ENCODE measurements around the gene XPNPEP2.
A peak's percentile ranks its signal among the peaks of the same experiment; 100 is the strongest.

XPNPEP2 gene

DNA sequence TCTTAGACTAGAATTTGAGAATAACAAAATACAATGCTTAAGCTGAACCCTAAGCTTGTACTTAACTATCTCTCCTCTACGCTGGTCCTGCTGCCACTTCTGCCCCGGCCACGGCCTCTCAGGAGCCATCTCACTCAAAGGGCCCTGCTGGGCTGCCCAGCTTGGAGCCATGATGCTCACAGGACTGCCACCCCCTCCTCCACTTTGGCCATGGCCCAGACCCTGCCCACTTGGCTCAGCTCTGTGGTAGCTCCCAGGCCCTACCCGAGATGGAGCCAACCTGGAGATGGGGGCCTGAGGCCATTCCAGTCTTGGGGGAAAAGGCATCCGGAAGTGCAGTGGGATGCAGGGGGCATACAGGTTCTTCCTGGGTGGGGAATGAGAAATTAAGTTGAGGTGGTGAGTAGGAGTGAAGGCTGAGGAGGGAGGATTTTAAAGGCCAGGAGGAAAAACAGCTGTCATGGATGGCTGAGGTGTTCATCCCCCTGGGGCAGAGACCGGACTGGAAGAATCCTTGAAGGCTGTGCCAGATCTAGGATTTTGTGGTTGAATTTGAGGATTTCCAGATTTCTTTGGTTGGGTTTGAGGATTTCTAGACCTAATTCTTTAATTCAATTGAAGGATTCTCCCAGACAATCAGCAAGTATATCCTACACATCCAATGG is 41.8 kb downstream of the XPNPEP2 start:
- DNase-seq, result no peak

DNA sequence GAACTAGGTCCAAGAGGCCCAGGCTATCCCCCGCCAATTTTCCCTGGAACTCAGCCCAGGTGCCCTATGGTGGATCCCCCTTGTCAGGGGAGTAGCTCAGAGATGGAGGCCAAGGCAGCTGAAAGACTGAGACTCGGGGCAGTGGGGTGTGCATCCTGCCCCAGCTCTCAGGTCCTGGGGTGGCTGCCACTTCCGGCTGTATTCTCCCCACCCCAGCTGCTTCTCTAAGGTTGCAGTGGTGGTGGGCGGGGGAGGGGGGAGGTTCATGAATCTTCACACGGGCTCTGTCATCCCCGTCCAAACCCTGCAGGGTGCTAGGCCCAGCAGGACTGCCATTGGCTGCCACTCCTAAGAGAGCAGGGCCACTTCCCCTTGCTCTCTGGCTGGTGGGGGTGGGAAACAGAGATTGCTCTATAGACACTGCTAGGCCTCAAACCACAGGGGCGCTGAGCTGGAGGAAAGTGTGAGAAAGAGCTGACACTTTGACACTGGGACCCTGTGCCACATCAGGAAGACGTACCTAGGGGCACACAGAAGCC is 42.4 kb downstream of the XPNPEP2 start:
- peak; percentile 49 to 93 (median 65) for DNase-seq

DNA sequence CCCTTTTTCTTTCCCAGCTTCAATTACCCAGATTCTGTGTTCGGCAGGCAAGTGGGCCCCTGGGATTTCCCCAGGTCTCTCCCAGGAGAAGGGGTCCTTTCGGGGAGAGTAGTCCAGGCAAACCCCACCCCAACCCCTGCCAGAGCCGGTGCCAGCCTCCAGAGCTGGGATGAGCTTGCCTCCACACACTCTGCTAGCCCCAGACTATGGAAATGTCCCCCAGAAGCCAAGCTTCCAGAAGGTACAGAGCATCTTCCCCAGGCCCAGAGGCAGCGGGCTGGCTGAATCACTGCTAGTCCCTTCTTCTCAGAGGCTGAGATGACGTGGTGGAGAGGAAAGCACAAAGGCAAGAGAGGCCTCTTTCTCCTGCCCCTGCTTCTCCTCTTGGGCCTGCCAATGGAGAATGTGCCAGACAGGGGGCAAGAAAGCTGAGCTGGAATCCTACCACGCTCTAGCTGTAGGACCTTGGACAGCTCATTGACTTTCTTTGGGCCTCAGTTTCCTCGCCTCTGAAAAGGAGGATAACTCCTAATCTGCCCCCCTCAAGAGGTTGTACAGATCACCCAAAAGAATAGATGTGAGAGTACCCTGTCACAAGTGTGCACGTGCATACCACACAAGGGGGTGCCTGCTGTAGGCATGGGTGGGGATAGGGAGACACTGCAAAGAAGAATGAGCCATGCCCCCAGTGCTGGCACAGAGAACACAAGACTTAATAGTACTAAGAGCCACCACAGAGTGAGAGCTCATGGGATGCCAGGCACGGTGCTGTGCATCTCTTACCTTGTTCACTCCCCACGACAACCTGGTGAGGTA is 43.1 kb downstream of the XPNPEP2 start:
- DNase-seq, result no peak

DNA sequence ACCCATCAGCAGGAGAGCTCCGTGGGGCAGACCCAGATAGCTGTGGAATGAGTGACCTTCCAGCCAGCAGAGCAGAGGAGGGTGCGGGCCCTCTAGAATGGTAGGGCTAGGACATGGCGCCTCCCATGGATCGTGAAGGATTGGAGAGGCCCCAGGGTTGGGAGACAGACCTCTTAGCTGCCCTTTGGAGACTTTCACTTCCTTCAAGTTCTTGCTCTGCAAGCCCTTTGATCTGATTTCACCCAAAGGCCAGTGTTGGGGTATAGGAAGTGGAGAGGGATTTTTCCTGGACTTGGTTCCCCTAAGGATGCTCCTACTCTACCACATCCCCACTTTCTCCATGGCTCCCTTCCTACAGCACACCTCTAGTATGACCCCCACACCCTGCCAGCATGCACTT is 43.9 kb downstream of the XPNPEP2 start:
- no peak for DNase-seq

DNA sequence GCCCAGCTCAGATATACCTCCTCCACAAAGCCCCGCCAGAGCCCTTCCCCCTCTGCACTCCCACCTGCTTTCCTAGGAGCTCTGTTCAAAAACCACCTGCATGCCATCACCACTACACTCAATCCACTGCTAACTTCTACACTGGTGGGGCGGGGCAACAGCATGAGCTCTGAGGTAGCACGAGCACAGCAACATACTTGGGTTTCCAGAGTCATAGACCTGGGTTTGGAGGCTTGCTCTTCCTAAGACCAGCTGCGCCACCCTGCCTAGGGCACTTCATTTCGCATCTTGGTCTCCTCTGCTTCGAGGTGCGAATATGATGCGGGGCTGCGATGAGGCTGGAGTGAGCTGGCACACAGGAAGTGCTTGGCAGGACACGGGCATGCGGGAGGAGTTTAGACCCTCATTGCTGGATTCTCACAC is 44.5 kb downstream of the XPNPEP2 start:
- DNase-seq, result no peak

DNA sequence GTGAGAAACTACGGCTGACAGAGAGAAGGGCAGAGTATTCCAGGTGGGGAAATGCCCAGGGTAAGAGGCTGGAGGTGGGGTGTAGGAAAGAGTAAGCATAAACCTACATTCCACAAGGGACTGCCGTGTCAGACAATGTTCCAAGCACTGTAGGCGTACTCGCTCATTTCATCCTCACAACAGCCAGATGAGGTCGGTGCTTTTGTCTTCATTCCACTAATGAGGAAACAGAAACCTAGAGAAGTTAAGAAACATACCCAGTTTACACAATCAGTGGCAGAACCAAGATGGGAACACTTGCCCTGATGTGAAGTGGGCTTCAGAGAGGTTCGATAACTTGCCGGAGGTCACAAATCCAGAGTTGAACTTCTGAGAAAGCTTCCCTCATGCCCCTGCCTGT is 45.6 kb downstream of the XPNPEP2 start:
- no peak for DNase-seq

DNA sequence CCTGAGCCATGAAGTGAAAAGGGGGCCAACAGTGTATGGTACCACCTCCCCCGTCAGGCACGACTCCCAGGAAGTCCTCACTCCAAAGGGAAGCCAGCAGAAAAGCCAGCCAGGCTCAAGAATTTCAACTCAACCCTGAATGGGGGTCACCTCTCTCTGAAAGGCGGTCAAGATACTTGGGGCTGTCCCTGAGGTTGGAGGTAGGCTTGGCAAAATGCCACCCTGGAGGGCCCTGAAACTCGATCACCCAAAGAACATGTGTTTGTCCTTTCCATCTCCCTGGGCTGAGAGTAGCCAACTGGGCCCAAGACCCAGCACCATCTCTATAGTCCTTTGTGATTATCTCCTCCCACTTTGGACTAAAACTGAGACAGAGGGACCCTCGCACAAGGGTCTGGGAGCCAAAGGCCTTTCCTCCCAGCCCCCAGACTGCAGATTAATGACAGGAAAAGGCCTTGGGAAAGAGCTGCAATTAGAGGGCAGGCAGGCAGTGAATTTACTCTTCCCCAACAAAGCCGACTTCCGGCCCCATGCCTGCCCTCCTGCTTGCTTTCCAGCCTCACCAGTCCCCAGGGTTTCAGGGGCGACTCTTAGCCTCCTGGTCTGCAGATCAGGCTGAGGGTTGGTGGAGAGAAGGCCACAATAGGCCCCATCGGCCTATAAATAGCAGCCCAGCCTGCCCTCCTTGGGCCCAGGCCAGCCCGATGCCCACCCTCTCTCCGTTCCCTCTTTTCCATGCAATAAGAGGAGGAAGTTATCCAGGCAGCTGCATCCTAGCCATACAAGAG is 46.6 kb downstream of the XPNPEP2 start:
- no peak for DNase-seq

DNA sequence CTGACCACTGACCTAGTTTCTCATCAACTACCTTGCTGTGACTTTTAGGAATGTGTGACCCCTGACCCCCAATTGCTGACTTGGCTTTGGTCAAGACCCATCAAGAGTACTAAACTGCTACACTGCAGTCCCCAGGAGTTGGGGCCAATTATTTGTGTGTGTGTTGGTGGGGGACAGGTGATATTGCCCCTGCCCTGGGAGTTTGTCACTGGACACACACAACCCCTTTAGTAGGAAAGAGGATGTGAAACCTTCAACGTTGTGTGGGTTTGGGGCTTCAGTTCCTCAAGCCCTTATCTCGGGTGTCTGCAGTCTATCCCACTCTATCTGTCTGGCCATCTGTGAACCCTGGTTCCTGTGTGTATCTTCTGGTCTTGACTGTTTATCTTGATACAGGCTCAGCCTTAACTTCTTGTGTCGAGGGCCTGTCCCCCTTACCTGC is 47.5 kb downstream of the XPNPEP2 start:
- DNase-seq, result no peak

DNA sequence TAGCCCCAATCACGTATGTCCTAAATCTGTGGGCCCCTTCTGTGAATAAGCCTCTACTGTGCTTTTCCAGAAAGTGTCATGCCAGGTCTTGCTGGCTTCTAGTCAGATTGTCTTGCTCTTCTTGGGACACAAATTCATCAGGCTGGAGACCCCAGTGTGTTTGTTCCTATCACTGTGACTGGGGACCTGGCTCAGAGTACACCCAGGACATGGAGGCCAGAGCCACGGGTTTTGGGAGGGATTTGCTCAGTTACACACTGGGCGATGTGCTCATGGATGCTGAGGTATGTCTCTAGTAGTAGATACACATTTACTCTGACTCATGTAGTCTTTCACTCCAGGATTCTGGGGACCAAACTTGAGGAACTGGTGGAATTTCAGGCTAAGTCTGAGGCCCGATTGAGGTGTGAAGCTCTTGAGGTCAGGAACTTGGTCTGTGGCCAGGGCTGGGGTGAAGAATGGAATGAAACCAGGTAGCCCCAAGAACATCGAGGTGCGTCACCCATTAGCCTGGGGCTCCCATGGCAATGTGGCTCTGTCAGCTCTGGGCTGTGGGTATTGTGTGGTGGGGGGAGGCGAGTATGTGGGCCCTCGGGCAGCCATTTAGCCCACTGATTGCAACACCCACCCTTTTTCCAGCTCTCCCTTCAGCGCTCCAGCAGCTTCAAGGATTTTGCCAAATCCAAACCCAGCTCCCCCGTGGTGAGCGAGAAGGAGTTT is 48.7 kb downstream of the XPNPEP2 start:
- DNase-seq, result no peak

DNA sequence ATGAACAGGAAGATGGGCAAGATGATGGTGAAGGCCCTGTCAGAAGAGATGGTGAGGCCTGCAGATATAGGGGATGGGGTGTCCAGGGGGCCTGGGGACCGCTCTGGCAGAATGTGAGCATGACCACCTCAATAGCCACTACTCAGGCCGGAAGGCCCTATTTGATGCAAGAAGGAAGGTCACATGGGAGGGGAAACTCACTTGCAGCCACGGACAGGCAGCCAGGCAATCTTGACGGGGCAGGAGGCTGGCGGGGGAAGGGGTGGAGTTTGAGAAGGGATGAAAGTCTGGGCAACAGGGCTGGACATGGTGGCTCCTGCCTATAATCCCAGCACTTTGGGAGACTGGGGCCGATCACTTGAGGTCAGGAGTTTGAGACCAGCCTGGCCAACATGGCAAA is 49.7 kb downstream of the XPNPEP2 start:
- no peak for DNase-seq

DNA sequence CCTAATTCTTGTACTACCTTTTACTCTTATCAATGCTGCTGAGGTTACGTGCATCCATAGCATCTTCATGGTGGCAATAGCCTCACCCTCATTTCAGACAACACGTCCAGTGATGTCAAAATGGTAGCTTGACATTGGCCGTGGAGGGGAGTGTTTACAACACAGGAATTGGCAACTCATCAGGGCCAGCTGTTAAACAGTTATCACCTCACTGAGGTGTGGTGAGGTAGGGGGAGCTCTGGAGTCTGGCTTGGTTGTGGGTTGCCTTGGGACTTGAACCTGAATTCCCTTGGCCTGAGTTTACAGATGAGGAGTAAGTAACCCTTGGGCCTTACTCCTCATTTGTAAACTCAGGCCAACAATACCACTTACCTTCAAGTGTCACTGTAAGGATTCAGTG is 51.4 kb downstream of the XPNPEP2 start:
- no peak for DNase-seq

DNA sequence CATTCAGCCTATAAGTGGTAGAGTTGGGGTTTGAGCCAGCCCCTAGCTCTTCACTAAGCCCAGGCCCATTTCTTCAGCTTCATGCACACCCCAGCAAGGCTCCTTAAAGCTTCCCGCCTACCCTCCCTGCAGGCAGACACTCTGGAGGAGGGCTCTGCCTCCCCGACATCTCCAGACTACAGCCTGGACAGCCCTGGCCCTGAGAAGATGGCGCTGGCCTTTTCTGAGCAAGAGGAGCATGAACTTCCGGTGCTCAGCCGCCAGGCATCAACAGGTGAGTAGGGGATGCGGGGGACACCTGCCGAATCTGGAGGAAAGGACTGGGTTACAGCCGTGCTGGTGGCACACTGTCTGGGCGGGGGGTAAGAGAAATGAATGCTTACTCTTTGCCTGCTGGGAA is 52.0 kb downstream of the XPNPEP2 start:
- DNase-seq, result no peak

DNA sequence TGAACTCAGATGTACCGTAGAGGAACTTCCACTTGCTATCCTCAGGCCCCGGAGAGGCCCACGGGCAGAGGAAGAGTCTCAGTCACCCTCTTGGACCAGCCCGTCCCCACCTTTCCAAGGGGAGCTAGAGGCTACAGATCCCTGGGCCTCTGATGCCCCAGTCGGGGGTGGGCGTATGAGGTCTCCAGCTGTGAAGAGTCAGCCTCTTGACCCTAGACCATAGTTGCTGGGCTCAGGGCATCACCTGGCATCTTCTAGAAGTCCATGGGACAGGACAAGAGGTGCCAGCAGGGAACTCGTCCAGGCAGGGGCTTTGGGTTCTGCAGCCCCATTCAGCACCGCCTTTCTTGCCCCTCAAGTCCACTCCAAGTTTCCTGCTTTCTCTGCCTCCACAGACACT is 52.6 kb downstream of the XPNPEP2 start:
- DNase-seq, result no peak

DNA sequence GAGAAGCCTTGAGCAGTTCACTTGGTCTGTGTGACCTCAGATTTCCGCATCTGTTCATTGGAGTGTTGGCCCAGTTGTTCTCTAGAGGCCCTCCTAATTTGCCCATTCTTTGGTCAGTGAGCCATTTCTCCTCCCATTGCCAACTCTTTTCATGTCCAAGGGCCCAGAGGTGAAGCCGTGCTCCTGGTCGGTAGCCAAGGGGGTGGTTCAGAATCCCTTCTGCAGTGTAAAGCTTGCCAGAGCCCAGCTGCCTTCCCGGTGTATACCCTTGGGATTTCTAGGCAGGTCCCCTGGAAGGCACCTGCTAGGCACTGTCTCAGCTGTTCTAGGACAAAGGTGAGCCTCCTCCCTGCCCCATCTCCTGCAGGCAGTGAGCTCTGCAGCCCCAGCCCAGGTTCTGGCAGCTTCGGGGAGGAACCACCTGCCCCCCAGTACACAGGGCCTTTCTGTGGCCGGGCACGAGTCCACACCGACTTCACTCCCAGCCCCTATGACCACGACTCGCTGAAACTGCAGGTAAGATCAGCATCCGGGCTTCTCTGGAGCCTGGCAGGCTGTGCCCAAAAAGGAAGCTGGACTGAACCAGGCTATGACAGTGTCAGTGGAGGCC is 53.3 kb downstream of the XPNPEP2 start:
- DNase-seq, result no peak

DNA sequence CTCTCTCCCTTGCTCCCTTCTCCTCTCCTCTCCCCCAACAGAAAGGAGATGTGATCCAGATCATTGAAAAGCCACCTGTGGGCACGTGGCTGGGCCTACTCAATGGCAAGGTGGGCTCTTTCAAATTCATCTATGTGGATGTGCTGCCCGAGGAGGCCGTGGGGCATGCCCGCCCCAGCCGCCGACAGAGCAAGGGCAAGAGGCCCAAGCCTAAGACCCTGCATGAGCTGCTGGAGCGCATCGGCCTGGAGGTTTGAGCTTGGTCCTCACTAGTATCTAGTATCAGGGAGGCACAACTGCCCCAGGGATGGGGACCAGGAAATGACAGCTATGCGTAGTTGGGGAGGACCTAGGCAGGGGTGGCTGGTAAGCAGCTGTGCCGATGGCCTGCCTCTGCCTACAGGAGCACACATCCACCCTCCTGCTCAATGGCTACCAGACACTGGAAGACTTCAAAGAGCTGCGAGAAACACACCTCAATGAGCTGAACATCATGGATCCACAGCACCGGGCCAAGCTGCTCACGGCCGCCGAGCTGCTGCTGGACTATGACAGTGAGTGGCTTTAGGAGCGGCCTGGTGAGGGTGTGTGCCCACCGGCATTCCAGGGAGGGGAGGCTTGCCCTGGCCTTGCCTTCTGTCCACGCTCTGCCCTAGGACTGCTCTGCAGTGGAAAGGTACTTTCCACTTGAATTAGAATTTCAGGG is 54.0 kb downstream of the XPNPEP2 start:
- no peak for DNase-seq

DNA sequence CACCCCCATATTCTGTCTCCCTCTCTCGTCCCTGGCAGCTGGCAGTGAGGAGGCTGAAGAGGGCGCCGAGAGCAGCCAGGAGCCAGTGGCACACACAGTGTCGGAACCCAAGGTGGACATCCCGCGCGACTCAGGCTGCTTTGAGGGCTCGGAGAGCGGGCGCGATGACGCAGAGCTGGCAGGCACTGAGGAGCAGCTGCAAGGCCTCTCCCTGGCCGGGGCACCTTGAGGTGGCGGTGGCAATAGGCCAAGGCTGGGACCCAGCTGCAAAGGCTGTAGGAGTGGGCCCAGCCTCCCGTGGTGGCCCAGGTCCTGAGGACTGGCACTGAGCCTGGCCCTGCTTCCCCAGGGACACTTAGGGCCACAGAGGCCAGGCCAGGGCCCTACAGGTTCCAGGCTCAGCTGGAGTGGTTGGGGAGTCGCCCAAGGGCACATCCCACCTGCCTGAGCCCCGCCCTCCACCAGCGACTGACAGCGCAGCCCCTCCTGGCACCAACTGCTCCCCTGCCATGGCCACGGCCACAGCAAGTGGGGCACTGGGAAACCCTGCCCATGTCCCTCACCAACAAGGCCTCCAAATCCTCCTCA is 54.9 kb downstream of the XPNPEP2 start:
- no peak for DNase-seq

DNA sequence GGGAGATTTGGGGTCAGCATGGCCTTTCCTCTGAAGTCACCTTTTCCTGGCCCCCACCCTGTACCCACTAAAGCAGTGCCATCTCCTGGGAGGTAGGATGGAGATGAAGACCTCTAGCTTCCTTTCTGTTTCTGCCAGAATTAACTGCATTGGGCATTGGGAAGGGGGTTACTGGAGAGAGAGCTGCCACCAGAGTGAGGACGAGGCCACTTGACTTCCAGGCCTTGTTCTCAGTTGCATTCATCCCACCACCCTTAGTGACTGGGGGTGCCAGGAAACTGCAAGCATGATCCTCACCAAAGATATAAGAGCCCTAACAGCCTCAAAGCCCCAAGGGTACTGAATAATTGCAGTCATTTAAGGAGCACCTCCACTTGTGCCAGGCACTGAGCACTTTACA is 56.8 kb downstream of the XPNPEP2 start:
- DNase-seq, result no peak

DNA sequence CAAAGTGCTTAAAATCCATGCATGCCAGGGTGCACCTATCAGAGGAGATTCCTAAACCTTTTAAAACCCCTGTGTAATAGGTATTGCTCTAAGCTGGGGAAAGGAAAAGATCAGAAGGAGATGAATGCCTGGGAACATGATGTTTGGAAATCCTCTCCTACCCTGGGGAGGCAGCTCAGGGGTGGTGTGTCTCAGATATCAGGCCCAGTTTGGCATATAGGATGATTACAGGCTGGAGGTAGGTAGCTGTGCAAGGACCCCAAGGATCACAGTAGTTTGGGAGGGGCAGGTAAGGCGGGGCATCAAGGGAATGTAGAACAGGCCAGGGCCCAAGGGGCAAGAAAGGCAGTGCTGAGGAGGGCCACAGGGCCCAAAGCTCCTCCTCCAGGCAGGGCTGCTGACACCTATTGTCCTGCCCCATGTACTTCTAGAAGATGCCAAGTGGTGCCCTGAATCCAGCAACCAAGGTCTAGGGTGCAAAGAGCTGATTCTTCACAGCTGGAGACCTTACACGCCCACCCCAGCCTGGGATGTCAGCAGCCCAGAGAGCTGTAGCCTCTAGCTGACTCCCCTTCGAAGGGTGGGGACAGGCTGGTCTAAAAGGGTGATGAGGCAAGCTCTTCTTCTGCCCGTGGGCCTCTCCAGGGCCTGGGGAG is 58.6 kb downstream of the XPNPEP2 start:
- no peak for DNase-seq

DNA sequence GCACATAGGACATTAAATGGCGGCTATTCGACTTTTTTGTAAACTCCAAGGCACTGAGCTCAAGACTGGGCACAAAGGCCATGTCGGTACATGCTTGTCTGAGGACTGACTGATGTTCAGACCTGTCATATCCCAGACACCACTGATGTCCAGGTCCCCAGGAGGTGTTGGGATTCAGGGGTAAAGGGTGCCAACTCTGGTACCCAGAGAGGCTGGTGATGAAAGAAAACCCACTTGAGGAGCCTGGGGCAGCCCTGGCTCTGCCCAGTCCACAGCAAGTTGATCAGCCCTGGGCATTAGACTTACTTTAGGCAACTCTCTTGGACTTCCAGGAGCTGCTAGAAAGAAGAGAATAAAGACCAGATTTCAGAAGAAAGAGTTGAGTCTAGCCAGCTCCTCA is 59.7 kb downstream of the XPNPEP2 start:
- no peak for DNase-seq

DNA sequence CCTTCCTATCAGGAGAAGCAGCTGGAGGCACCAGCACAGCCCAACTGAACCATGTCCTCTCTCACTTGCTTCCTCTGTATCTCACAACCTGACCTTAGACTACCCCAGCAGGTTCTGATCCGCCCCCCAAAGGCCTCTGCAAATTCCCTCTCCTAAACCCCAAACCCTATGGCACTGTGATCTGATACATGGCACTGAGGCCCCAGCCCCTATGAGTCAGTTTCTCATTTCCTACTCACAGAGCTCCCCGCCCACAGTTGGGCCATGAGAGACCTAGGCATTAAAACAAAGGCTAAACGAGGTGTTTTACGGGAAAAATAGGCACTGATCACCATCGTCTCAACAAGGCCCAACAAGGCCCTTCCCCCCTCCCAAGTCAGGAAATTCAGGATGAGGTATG is 60.1 kb downstream of the XPNPEP2 start:
- no peak for DNase-seq

DNA sequence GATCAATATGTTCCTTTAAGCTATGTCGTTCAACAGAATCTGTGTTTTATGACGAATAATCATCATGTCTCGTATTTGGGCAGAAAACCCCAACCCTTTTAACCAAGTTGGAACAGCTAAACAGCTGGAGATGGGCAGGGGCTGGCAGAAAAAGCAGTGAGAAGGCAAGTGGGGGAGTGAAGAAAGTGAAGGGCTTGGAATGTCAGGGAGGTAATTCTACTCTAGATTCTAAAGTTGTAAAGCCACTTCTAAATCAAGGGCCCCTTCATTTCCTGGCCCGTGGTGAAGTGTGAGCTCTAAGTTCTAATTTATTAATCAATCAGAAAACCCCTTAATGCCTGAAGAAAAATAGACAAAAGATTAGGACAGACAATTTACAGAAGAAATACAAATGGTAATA is 61.4 kb downstream of the XPNPEP2 start:
- DNase-seq, result no peak

All from T-helper 1 cell (primary cell).